Nephron progenitor cell (in vitro differentiated cells): ENCODE results near the gene CHN2.

Experiments used
- DNase-seq: peaks from one replicate; pipeline ENCODE4 v3.0.0; 2021
- H3K27ac Mint-ChIP-seq: 2 replicates; pipeline ENCODE4 v1.8.0; 2021; ENCODE audit warnings: mild to moderate bottlenecking, moderate library complexity, mixed read lengths
- H3K27me3 Mint-ChIP-seq: 2 replicates; pipeline ENCODE4 v1.8.0; 2021; ENCODE audit warnings: mild to moderate bottlenecking, low read depth, mixed read lengths; ENCODE audit not compliant: poor library complexity
- H3K36me3 Mint-ChIP-seq: 2 replicates; pipeline ENCODE4 v1.8.0; 2021; ENCODE audit warnings: low read depth, mixed read lengths
- H3K4me1 Mint-ChIP-seq: 2 replicates; pipeline ENCODE4 v1.8.0; 2021; ENCODE audit warnings: mixed read lengths
- H3K4me3 Mint-ChIP-seq: 2 replicates; pipeline ENCODE4 v1.8.0; 2021; ENCODE audit warnings: mild to moderate bottlenecking, moderate library complexity, mixed read lengths
- H3K9me3 Mint-ChIP-seq: 2 replicates; pipeline ENCODE4 v1.8.0; 2021; ENCODE audit warnings: mild to moderate bottlenecking, moderate library complexity, mixed read lengths
- TF ChIP-seq, protein P1 (sequence below): fragments of 200-600 bp; sonication (generic); IDR thresholded peaks from 2 replicates; pipeline ENCODE4 v1.5.0; 2021; ENCODE audit warnings: antibody characterized with exemption

The CHN2 gene

DNA sequence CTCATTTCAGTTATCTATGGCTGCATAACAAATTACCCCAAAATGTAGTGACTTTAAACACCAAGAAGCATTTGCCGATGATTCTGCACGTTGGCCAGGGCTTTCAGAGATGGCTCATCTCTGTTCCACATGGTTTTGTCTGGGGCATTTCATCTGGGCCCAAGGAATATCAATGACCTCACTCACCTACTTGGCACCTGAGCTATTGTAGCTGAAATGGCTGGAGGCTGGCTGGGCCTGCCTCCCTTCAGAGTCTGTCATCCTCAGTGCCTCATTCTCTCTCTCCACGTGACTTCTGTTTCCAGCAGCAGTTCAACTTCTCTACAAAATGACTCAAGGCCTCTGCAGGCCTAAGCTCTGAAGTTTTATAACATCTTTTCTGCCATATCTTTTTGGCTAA is 249.7 kb downstream of the CHN2 start:
- H3K36me3 Mint-ChIP-seq: no peaks in the 10 kb centered on the region
- H3K27ac Mint-ChIP-seq: no peak overlapping the region
- no peak for DNase-seq
- TF ChIP-seq, protein P1, sequence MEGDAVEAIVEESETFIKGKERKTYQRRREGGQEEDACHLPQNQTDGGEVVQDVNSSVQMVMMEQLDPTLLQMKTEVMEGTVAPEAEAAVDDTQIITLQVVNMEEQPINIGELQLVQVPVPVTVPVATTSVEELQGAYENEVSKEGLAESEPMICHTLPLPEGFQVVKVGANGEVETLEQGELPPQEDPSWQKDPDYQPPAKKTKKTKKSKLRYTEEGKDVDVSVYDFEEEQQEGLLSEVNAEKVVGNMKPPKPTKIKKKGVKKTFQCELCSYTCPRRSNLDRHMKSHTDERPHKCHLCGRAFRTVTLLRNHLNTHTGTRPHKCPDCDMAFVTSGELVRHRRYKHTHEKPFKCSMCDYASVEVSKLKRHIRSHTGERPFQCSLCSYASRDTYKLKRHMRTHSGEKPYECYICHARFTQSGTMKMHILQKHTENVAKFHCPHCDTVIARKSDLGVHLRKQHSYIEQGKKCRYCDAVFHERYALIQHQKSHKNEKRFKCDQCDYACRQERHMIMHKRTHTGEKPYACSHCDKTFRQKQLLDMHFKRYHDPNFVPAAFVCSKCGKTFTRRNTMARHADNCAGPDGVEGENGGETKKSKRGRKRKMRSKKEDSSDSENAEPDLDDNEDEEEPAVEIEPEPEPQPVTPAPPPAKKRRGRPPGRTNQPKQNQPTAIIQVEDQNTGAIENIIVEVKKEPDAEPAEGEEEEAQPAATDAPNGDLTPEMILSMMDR: no peak
- H3K9me3 Mint-ChIP-seq: no peaks in the 10 kb centered on the region
- H3K27me3 Mint-ChIP-seq: peaks cover 4% of the 10 kb centered on the region
- peaks cover 56% of the 10 kb centered on the region for H3K4me1 Mint-ChIP-seq
- no peak overlapping the region for H3K4me3 Mint-ChIP-seq

DNA sequence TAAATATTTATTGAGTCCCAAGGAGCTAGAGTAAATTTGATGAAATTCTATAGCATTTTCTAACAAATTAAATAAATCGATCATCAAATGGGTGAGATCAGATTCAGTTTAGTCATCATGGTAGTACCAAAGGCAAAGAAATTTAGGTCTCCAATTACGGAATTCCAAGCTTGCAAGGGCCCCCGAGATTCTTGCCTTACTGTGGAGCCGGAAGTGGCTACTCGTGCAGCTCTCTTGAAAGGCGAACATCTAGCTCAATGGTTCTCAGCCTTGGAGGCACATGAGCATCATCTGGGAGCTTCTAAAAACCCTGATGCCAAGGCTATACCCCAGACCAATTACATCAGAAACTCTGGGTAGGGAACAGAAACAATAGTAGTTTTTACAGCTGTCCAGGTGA is 251.2 kb downstream of the CHN2 start:
- DNase-seq: no peak
- Mint-ChIP-seq H3K27me3 (peaks cover 4% of the 10 kb centered on the region), H3K36me3 (peaks cover 6% of the 10 kb centered on the region), H3K4me1 (peaks cover 62% of the 10 kb centered on the region), H3K27ac (no peak overlapping the region), H3K4me3 (no peak overlapping the region), H3K9me3 (no peaks in the 10 kb centered on the region)
- TF ChIP-seq, protein P1: no peak

- TF ChIP-seq, protein P1: no peak
- Mint-ChIP-seq H3K9me3 (no peaks in the 10 kb centered on the region), H3K27ac (no peak overlapping the region), H3K4me1 (peaks cover 50% of the 10 kb centered on the region), H3K27me3 (peaks cover 4% of the 10 kb centered on the region), H3K4me3 (no peak overlapping the region), H3K36me3 (peaks cover 6% of the 10 kb centered on the region)
- DNase-seq: no peak
Observed at GRCh38 chr7:29447828-29448227, 253.3 kb downstream of the CHN2 start.

GRCh38 chr7:29449569-29450260 is 255.1 kb downstream of the CHN2 start:
- Mint-ChIP-seq H3K27ac (no peak overlapping the region), H3K9me3 (no peaks in the 10 kb centered on the region), H3K4me3 (no peak overlapping the region), H3K4me1 (peaks cover 38% of the 10 kb centered on the region), H3K27me3 (no peaks in the 10 kb centered on the region), H3K36me3 (peaks cover 6% of the 10 kb centered on the region)
- TF ChIP-seq, protein P1: no peak
- DNase-seq: no peak

- Mint-ChIP-seq H3K4me1 (peaks cover 47% of the 10 kb centered on the region), H3K36me3 (peaks cover 6% of the 10 kb centered on the region), H3K4me3 (no peak overlapping the region), H3K9me3 (no peaks in the 10 kb centered on the region), H3K27me3 (no peaks in the 10 kb centered on the region), H3K27ac (no peak overlapping the region)
- DNase-seq: no peak
- TF ChIP-seq, protein P1: no peak
Observed at GRCh38 chr7:29453021-29453420, 258.4 kb downstream of the CHN2 start.

DNA sequence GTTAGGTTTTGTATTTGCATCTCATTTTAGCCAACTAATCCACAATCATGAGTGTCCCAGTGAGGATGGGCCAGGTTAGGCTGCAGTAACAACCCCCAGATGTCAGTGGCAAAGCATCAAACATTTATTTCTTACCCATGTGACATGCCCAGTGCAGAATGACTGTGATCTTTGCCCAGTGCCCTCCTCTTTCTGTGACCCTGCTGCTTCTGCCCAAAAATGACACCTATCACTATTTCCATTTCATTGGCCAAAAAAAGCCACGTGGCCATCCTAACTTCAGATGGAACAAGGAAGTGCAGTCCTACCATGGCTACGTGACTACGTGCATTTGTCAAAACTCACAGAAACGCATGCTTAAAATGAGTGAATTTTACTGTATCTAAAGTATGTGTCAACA is 259.9 kb downstream of the CHN2 start:
- Mint-ChIP-seq H3K9me3 (no peaks in the 10 kb centered on the region), H3K36me3 (peaks cover 6% of the 10 kb centered on the region), H3K4me1 (peaks cover 61% of the 10 kb centered on the region), H3K4me3 (no peak overlapping the region), H3K27me3 (no peaks in the 10 kb centered on the region), H3K27ac (no peak overlapping the region)
- no peak for DNase-seq
- TF ChIP-seq, protein P1: no peak
